ENCODE results near the gene PPAT. TPM values are rescaled to one million over a fixed set of nuclear protein-coding genes. Genes with fewer than 3 reads are reported as not detected.

Gene PPAT
- total RNA-seq, 1 donor from 2014 or later = 42.2 TPM

DNA sequence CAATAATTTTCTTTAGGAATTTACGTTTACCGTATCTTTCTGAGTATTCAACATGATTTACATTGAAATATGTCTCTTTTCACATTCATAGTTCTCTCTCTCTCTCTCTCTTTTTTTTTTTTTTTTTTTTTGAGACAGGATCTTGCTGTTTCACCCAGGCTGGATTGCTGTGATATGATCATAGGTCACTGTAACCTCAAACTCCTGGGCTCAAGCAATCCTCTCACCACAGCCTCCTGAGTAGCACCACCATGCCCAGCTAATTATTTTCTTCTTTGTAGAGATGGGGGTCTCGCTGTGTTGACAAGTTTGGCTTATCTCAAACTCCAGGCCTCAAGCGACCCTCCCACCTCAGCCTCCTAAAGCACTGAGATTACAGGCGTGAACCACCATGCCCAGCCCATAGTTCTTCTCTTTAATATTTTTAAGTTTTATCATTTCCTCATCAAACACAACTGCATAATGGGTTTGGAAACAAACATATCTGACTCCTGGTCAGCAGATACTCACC is 41.8 kb upstream of the PPAT start:
- Histone ChIP-seq H3K9ac (ENCODE audit: low read length) (no peak overlapping the region), H3K4me3 (ENCODE audit: insufficient read depth, low read depth, low read length) (no peak overlapping the region), H3K4me1 (ENCODE audit: insufficient read depth, low read length) (no peaks in the 10 kb centered on the region), H3K36me3 (ENCODE audit: insufficient read depth, low read length) (peaks cover 39% of the 10 kb centered on the region), H3K9me3 (ENCODE audit: insufficient read depth, low read depth, low read length) (no peaks in the 10 kb centered on the region), H3K79me2 (ENCODE audit: insufficient read depth, low read length) (peaks cover 4% of the 10 kb centered on the region), H2AFZ (ENCODE audit: low read depth, low read length) (no peak overlapping the region), H3K4me2 (ENCODE audit: low read length) (no peak overlapping the region), H3K27ac (ENCODE audit: low read depth, low read length) (no peak overlapping the region), H3K27me3 (ENCODE audit: insufficient read depth, low read length) (no peaks in the 10 kb centered on the region), H4K20me1 (ENCODE audit: insufficient read depth, low read length) (no peaks in the 10 kb centered on the region)
- peaks cover 23% of the 10 kb centered on the region for H3K36me3 Mint-ChIP-seq (ENCODE audit: low read depth, unreplicated experiment)
- DNase-seq (ENCODE audit: low read depth) (no peak), FAIRE-seq (no peak)
- H3K4me1 Mint-ChIP-seq (ENCODE audit: low read depth, unreplicated experiment) = no peaks in the 10 kb centered on the region
- H3K9me3 Mint-ChIP-seq (ENCODE audit: unreplicated experiment) = no peaks in the 10 kb centered on the region
- H3K27me3 Mint-ChIP-seq (ENCODE audit: low read depth, unreplicated experiment) = no peaks in the 10 kb centered on the region
- no peak for TF ChIP-seq EZH2 (IDR thresholded peaks at IDR 0.05; ENCODE audit: insufficient read depth, low read length)
- TF ChIP-seq, protein P1, sequence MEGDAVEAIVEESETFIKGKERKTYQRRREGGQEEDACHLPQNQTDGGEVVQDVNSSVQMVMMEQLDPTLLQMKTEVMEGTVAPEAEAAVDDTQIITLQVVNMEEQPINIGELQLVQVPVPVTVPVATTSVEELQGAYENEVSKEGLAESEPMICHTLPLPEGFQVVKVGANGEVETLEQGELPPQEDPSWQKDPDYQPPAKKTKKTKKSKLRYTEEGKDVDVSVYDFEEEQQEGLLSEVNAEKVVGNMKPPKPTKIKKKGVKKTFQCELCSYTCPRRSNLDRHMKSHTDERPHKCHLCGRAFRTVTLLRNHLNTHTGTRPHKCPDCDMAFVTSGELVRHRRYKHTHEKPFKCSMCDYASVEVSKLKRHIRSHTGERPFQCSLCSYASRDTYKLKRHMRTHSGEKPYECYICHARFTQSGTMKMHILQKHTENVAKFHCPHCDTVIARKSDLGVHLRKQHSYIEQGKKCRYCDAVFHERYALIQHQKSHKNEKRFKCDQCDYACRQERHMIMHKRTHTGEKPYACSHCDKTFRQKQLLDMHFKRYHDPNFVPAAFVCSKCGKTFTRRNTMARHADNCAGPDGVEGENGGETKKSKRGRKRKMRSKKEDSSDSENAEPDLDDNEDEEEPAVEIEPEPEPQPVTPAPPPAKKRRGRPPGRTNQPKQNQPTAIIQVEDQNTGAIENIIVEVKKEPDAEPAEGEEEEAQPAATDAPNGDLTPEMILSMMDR (IDR thresholded peaks at IDR 0.05; ENCODE audit: insufficient read depth, low read depth, low read length) = no peak
- H3K4me3 Mint-ChIP-seq (ENCODE audit: unreplicated experiment) = peak overlapping the region; percentile 54
- no peak overlapping the region for H3K27ac Mint-ChIP-seq (ENCODE audit: unreplicated experiment)

DNA sequence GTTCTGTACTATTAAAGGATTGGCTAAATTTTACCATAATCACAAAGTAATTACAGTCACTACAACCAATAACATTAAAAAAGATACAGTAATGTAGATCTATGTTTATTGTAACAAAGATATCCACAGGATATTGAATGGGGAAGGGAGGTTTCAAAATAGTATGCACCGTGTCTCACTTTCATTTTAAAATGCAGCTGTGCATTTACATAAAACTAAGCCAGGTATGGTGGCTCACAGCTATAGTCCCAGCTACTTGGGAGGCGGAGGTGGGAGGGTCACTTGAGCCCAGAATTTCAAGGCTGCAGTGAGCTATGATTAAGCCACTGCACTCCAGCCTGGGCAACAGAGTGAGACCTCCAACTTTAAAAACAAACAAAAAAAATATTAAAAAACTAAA is 40.5 kb upstream of the PPAT start:
- peaks cover 23% of the 10 kb centered on the region for H3K36me3 Mint-ChIP-seq (ENCODE audit: low read depth, unreplicated experiment)
- TF ChIP-seq EZH2 (IDR thresholded peaks at IDR 0.05; ENCODE audit: insufficient read depth, low read length) = no peak
- TF ChIP-seq, protein P1 (IDR thresholded peaks at IDR 0.05; ENCODE audit: insufficient read depth, low read depth, low read length) = no peak
- Histone ChIP-seq H3K4me1 (ENCODE audit: insufficient read depth, low read length) (no peaks in the 10 kb centered on the region), H3K27me3 (ENCODE audit: insufficient read depth, low read length) (no peaks in the 10 kb centered on the region), H4K20me1 (ENCODE audit: insufficient read depth, low read length) (peaks cover 6% of the 10 kb centered on the region), H3K9me3 (ENCODE audit: insufficient read depth, low read depth, low read length) (no peaks in the 10 kb centered on the region), H3K27ac (ENCODE audit: low read depth, low read length) (no peak overlapping the region), H3K36me3 (ENCODE audit: insufficient read depth, low read length) (peaks cover 45% of the 10 kb centered on the region), H2AFZ (ENCODE audit: low read depth, low read length) (no peak overlapping the region), H3K4me2 (ENCODE audit: low read length) (no peak overlapping the region), H3K4me3 (ENCODE audit: insufficient read depth, low read depth, low read length) (no peak overlapping the region), H3K79me2 (ENCODE audit: insufficient read depth, low read length) (peaks cover 13% of the 10 kb centered on the region), H3K9ac (ENCODE audit: low read length) (no peak overlapping the region)
- no peaks in the 10 kb centered on the region for H3K4me1 Mint-ChIP-seq (ENCODE audit: low read depth, unreplicated experiment)
- no peak overlapping the region for H3K27ac Mint-ChIP-seq (ENCODE audit: unreplicated experiment)
- H3K9me3 Mint-ChIP-seq (ENCODE audit: unreplicated experiment) = no peaks in the 10 kb centered on the region
- DNase-seq (ENCODE audit: low read depth) (no peak), FAIRE-seq (no peak)
- no peaks in the 10 kb centered on the region for H3K27me3 Mint-ChIP-seq (ENCODE audit: low read depth, unreplicated experiment)
- no peak overlapping the region for H3K4me3 Mint-ChIP-seq (ENCODE audit: unreplicated experiment)

DNA sequence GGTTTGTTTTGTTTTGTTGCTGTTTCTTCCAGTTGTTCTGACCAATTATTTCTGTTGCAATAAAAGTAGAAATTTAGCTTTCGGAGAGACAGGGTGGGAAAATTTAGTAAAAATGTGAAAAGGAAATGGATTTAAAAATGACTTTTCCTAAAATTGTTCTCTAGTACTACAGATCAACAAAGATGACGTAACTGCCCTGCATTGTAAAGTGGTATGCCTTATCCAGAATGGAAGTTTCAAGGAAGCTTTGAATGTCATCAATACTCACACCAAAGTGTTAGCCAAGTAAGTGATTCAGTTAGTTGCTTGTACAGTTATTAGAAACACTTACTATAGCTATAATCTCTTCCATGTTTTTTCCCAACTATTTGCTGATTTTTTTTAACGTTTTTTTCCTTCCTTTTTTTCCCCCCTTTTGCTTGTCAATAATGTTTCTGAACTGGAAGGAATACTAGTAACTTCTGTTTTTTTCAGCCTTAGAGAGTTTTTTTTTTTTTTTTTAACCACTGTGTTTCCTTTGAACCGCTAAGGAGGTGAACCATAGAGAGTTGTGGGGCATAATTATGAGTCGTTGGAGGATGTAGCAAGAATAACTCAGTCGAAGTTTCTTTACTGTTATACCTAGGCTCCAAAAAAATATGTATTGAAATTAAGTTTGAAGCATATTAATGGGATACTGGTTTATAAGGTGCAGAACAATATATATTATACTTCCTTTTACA is 34.2 kb upstream of the PPAT start:
- DNase-seq (ENCODE audit: low read depth) = no peak
- Mint-ChIP-seq H3K4me3 (ENCODE audit: unreplicated experiment) (peak overlapping the region; percentile 97), H3K36me3 (ENCODE audit: low read depth, unreplicated experiment) (peaks cover 2% of the 10 kb centered on the region), H3K27ac (ENCODE audit: unreplicated experiment) (no peak overlapping the region), H3K27me3 (ENCODE audit: low read depth, unreplicated experiment) (no peaks in the 10 kb centered on the region), H3K4me1 (ENCODE audit: low read depth, unreplicated experiment) (peaks cover 14% of the 10 kb centered on the region), H3K9me3 (ENCODE audit: unreplicated experiment) (no peaks in the 10 kb centered on the region)
- Histone ChIP-seq H3K9me3 (ENCODE audit: insufficient read depth, low read depth, low read length) (no peaks in the 10 kb centered on the region), H3K79me2 (ENCODE audit: insufficient read depth, low read length) (peaks cover 76% of the 10 kb centered on the region), H3K27me3 (ENCODE audit: insufficient read depth, low read length) (no peaks in the 10 kb centered on the region), H3K4me3 (ENCODE audit: insufficient read depth, low read depth, low read length) (no peak overlapping the region), H3K9ac (ENCODE audit: low read length) (peak overlapping the region; percentile 99), H2AFZ (ENCODE audit: low read depth, low read length) (no peak overlapping the region), H3K4me2 (ENCODE audit: low read length) (peak overlapping the region; percentile 99), H3K36me3 (ENCODE audit: insufficient read depth, low read length) (peaks cover 31% of the 10 kb centered on the region), H4K20me1 (ENCODE audit: insufficient read depth, low read length) (peaks cover 38% of the 10 kb centered on the region), H3K27ac (ENCODE audit: low read depth, low read length) (no peak overlapping the region), H3K4me1 (ENCODE audit: insufficient read depth, low read length) (peaks cover 11% of the 10 kb centered on the region)
- no peak for TF ChIP-seq EZH2 (IDR thresholded peaks at IDR 0.05; ENCODE audit: insufficient read depth, low read length)
- TF ChIP-seq, protein P1 (IDR thresholded peaks at IDR 0.05; ENCODE audit: insufficient read depth, low read depth, low read length) = no peak
- FAIRE-seq = no peak

All from astrocyte (in vitro differentiated cells and primary cell).